Ishikawa (cell line): ENCODE results near the gene EFNB3.

Source experiments
- CREB1 ChIP-seq: IDR thresholded peaks from 2 replicates; pipeline ENCODE4 v1.6.1; 2012; ENCODE audit warnings: low read depth
- FOXM1 ChIP-seq: IDR thresholded peaks from 2 replicates; pipeline ENCODE4 v1.6.1; 2012; ENCODE audit warnings: low read depth, borderline replicate concordance
- RAD21 ChIP-seq: IDR thresholded peaks from 2 replicates; pipeline ENCODE4 v1.6.1; 2012; ENCODE audit warnings: low read depth
- YY1 ChIP-seq: IDR thresholded peaks from 2 replicates; pipeline ENCODE4 v1.6.1; 2012; ENCODE audit warnings: low read depth

- TF ChIP-seq RAD21 (no peak), FOXM1 (no peak), CREB1 (no peak), YY1 (no peak)
These were observed 47.9 kb upstream of the EFNB3 start for GRCh38 chr17:7656958-7657609.
